GM19035 (cell line): ENCODE measurements around the gene SUSD2.
A peak's percentile ranks its signal among the peaks of the same experiment; 100 is the strongest.

Source experiments
- ATAC-seq: cut with Tn5 transposase; IDR thresholded peaks from one replicate; pipeline ENCODE4 v1.9.1; 2021; ENCODE audit not compliant: unreplicated experiment

SUSD2 gene

GRCh38 chr22:24148266-24149197 lies 32.8 kb upstream of the SUSD2 start:
- no peak for ATAC-seq

GRCh38 chr22:24149198-24149590 lies 32.1 kb upstream of the SUSD2 start:
- ATAC-seq = no peak

DNA sequence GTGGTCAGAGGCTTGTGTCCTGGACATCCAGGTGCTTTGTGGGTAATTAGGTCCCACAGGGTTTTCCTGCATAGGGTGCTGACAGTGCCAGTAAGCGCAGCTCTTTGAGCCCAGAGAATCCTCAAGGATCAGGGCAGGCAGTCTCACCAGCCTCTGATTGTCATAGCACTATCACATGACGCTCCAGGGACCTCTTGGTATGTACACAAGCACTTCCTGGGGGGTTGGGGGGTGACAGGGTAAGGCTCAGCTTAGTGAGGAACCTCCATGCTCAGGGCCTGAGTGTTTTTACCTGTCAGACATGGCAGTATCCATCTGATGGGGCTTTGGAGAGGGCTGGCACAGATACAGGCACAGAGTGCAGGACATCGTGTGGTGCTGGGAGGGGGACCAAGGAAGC lies 27.9 kb upstream of the SUSD2 start:
- no peak for ATAC-seq

- no peak for ATAC-seq
Measured at GRCh38 chr22:24153959-24154358, 27.3 kb upstream of the SUSD2 start.

DNA sequence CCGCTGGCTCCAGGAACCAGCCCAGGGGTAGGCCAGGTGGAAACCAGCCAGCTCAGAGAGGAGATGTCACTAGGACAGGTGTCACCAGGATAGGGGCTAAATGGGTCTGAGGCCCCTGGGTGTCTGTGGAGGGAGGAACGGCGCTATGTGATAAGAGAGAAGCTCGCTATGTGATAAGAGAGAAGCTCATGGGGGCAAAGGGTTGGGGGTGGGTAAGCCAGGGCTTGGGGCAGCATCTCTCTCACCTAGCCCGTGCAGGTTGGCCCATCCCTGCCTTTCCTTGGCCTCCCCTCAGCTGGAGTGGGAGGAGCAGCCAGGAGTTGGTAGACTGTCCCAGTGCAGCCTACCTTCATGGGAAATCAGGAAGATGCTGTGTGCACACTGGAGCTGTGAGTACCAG lies 26.5 kb upstream of the SUSD2 start:
- no peak for ATAC-seq

DNA sequence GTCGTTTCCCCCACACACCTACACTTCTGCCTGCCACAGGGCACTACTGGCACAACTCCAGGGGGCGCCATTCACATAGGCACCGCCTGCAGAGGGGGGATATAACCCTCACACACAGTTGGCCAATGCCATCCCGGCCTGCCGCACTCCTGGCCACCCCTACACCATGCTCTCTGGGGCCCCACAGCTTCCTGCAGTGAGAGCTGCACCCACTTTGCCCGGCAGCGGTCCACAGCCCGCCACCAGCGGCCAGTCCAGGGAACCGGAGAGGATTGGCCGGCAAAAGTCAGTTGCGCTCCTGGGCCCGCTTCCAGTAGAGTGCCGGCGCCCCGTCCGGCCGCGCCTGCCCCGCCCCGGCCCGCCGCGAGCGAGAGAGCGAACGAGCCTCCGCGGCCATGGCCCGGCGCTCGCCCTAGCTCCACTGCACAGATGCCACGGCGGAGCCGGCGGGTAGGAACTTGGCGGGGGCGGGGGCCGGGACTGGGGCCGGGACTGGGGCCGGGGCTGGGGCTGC lies 25.6 kb upstream of the SUSD2 start:
- peak; percentile 27 for ATAC-seq

- peak; percentile 45 for ATAC-seq
Measured at GRCh38 chr22:24156141-24156912, 25.0 kb upstream of the SUSD2 start.

DNA sequence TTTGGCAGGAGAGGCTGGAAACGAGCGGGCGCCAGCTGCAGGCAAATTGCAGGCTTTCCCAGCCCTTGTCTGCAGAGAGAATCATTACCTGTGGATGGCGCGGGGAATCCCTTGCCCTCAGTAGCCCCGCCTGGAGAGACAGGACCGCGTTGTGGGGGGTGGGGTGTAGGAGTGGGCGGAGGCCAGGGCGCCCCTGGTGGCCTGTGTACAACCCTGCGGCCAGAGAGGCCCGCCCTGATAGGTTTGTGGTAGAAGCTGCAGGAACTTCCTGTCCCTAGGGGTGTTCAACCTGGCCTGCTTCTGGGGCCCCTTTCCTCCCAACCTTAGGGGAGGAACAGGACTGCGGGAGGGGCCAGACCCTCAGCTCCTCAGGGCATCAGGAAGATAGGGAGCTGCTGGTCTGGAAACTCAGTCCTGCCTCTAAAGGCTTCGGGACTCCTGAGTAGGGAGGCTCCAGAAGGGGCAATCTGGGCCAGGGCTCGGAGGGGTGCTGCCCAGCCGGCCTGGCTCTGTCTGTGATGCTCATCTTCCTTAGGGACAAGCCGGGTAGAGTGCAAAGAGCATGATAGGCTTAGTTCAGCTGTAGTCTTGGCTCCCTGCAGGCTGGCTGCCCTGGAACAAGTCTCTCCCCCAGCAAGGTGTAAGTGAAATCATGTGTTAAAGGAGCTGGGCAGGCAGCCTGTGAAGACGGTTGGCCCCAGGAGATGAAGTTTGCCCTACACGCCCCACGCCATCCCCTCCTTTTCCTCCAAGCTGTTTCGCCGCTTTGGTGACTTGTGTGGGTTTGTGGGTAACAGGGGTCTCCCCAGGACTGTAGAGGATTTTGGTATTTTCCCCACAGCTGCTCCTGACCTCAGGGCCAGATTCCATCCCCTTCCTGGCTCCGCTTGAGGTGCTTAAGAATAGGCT lies 24.1 kb upstream of the SUSD2 start:
- ATAC-seq = peak; percentile 68

DNA sequence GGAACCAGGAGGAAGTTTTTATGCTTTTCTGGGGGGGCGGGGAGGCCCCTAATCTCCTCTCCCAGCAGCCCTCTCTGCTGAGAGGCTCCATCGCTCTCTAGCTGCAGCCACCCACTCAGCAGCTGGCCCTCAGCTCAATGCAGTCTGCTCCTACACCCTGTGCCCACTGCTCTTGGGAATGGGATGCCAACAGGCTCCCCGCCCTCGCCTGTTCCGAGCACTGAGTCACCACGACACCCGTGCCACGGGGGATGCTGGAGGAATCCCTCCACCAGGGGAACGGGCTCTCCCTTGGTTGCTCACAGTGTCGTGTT lies 23.5 kb upstream of the SUSD2 start:
- ATAC-seq = no peak

GRCh38 chr22:24159650-24160049 lies 21.6 kb upstream of the SUSD2 start:
- no peak for ATAC-seq

GRCh38 chr22:24160546-24160945 lies 20.7 kb upstream of the SUSD2 start:
- ATAC-seq = no peak

DNA sequence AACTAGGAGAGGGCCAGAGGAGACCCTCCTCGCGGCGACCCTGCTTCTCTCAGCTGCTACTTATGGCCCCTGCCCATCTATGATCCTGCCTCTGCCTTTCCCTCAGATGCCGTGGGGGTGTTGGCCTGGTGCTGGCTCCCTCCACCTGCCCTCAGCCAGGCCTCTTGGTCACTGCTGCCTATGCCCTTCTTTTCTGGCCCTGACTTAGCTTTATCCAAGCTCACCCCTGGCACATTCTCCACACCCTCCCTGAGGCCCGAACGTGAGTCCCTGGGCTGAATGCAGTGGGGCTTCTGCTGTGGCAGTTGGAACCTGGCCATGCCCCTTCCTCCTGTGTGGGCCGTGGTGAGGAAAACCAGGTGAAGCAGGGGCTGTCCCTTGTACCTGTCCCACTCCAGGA lies 19.8 kb upstream of the SUSD2 start:
- ATAC-seq = no peak

GRCh38 chr22:24161909-24162308 lies 19.4 kb upstream of the SUSD2 start:
- no peak for ATAC-seq

DNA sequence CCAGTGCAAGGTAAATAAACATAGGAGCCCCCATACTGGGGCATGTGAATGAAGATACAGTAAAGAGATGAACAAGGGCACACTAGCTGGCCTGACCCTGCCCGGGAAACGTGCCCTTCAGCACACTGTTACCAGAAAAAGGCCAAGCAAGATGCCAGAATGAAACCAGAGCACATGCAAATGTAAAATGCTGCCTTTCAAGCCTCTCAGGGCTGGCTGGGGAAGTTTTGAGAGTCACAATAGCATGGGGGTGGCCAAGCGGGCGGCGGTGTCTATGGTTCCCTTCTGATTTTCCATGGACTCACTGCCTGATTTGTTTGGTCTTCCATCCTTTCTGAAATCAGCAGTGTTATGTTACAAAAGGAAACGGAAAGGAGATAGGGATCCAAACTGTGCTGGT lies 18.9 kb upstream of the SUSD2 start:
- no peak for ATAC-seq

- ATAC-seq = no peak
Measured at GRCh38 chr22:24164243-24164642, 17.0 kb upstream of the SUSD2 start.

- no peak for ATAC-seq
Measured at GRCh38 chr22:24164940-24165339, 16.3 kb upstream of the SUSD2 start.

GRCh38 chr22:24165673-24166072 lies 15.6 kb upstream of the SUSD2 start:
- ATAC-seq = no peak

- no peak for ATAC-seq
Measured at GRCh38 chr22:24166811-24167210, 14.5 kb upstream of the SUSD2 start.

DNA sequence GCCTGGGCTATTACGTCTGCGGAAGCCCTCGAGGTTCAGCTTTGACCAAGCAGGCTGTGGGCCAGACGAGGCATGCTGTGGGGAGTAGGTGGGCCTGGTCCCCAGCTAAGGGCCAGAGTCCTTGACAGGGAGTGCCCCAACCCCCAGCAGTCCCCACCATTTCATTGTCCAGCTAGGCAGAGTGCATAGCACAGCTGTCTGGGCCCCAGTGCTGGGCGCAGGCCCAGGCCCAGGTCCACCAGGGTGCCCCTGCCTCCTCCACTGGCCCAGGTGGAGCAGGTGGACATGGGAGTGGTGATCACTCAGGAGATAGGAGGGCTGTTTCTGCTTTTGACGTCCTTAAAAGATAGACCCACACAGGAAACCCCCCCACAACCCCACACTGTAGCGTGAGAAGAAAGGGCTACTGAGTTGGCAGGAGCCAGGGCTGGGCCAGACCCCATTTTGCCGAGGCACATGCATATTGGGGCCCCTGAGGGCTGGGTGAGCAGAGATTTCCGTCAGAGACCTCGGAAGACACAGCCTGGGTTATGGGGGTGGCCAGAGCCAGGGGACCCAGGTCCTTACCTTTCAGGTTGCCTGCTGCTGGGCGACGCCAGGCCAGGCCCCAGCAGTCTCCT lies 11.7 kb upstream of the SUSD2 start:
- no peak for ATAC-seq

DNA sequence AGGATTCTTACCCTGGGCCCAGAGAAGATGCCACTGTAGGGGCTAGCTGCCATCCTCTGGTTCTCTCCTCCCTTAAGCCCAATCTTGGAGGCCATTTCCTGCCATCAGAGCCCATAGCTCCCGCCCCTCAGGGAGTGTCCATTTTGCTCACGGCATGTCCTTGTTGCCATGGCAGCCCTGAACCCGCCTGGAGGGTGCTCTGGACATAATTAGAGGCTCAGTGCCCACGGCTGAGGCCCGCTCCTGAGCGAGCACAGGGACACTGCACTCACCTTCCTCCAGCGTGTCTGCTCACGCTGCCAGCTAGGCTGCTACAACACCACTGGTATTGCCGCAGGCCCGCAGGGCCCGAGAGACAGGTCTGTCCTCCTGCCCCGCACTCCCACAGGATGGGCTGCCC lies 11.1 kb upstream of the SUSD2 start:
- ATAC-seq = no peak

GRCh38 chr22:24170632-24171031 lies 10.7 kb upstream of the SUSD2 start:
- no peak for ATAC-seq
